Panc1 (cell line): Measurements from ENCODE around the gene SAT1. TPM values are rescaled to one million over a fixed set of nuclear protein-coding genes. Genes with fewer than 3 reads are reported as not detected.
A peak's percentile ranks its signal among the peaks of the same experiment; 100 is the strongest.
"Not testable (repeated sequence)": the region's sequence is repeated elsewhere in the genome, so short reads cannot be mapped to it uniquely, and the experiment has no call there.

Experiments used
- ATAC-seq: fragments of 200-7000 bp; cut with Tn5 transposase; 2 replicates; pipeline ENCODE4 v1.9.1; 2020; ENCODE audit warnings: mild to moderate bottlenecking, moderate library complexity
- BruUV-seq: library from RNA; stranded (reverse); fragments of 400-500 nt; replicated peaks from 2 replicates; lab custom pipeline; 2021; lab: Mats Ljungman, UMichigan
- CTCF ChIA-PET: fragments of 300-600 bp; sonication (Branson Sonifier 250); formaldehyde crosslinking; loops from one replicate; lab custom pipeline; 2022; ENCODE audit warnings: antibody characterized with exemption; lab: Charles Lee
- POLR2A ChIA-PET: fragments of 300-600 bp; sonication (Branson Sonifier 250); formaldehyde crosslinking; loops from one replicate; lab custom pipeline; 2022; ENCODE audit warnings: antibody characterized with exemption; lab: Charles Lee
- DNase-seq: peaks from one replicate; pipeline ENCODE4 v3.0.0-alpha.2; 2010; ENCODE audit warnings: low read depth, low spot score
- H3K27ac ChIP-seq: 2 replicates; pipeline ENCODE4 v1.5.1; 2011; ENCODE audit warnings: mild to moderate bottlenecking, low read length, inconsistent platforms
- H3K27me3 ChIP-seq: fragments of 200-500 bp; sonication (Bioruptor generic); 2 replicates; pipeline ENCODE4 v1.6.0; 2014; ENCODE audit warnings: low read length, inconsistent platforms; ENCODE audit not compliant: control insufficient read depth, insufficient read depth
- H3K36me3 ChIP-seq: fragments of 200-500 bp; sonication (Bioruptor generic); 2 replicates; pipeline ENCODE4 v1.5.1; 2014; ENCODE audit warnings: inconsistent platforms, mild to moderate bottlenecking, low read length, moderate library complexity; ENCODE audit not compliant: control insufficient read depth, insufficient read depth
- H3K4me1 ChIP-seq: 2 replicates; pipeline ENCODE4 v1.5.1; 2011; ENCODE audit warnings: inconsistent platforms, mild to moderate bottlenecking, low read length, moderate library complexity; ENCODE audit not compliant: control insufficient read depth, insufficient read depth
- H3K4me3 ChIP-seq, 2 experiments: 2 replicates each; pipeline ENCODE4 v1.5.1; 2011 to 2012; ENCODE audit warnings: low read depth in 2 of 2, low read length in 2 of 2, mild to moderate bottlenecking in 2 of 2, inconsistent platforms in 1 of 2, moderate library complexity in 1 of 2
- H3K9me3 ChIP-seq: fragments of 200-500 bp; sonication (Bioruptor generic); 2 replicates; pipeline ENCODE4 v1.5.1; 2014; ENCODE audit warnings: low read depth, mild to moderate bottlenecking, inconsistent platforms, low read length, moderate library complexity; ENCODE audit not compliant: control insufficient read depth, insufficient read depth
- POLR2AphosphoS5 ChIP-seq: IDR thresholded peaks from 2 replicates; pipeline ENCODE4 v1.6.1; 2012; ENCODE audit warnings: mild to moderate bottlenecking, low read depth, low read length, moderate library complexity
- SIN3A ChIP-seq: IDR thresholded peaks from 2 replicates; pipeline ENCODE4 v1.6.1; 2012; ENCODE audit warnings: low read depth, mild to moderate bottlenecking, low read length, moderate library complexity, borderline replicate concordance; ENCODE audit not compliant: insufficient read depth
- TCF7L2 ChIP-seq: IDR thresholded peaks from 2 replicates; pipeline ENCODE4 v1.6.1; 2011; ENCODE audit warnings: mild to moderate bottlenecking, low read depth, low read length, inconsistent platforms
- in situ Hi-C: cut with HindIII; loops from 2 replicates; pipeline ENCODE4 v1.10.0; 2016; ENCODE audit warnings: low sequenced_read_pairs, low pct_unique_long_range_greater_than_20kb
- intact Hi-C: fragments of 100-400 bp; cut with micrococcal nuclease; formaldehyde crosslinking; loops from one replicate; pipeline ENCODE4 v1.10.0; 2022; ENCODE audit not compliant: unreplicated experiment
- total RNA-seq: library from RNA; stranded (reverse); gene quantifications from one replicate; pipeline ENCODE4 v1.2.1, GENCODE V29; 2021; ENCODE audit not compliant: unreplicated experiment
- TF ChIP-seq, protein P1 (sequence below), 2 experiments: IDR thresholded peaks; 2 replicates each; pipeline ENCODE4 v1.6.1; 2011 to 2012; ENCODE audit warnings: low read depth in 2 of 2, control low read depth in 1 of 2, low read length in 1 of 2, mild to moderate bottlenecking in 1 of 2, moderate library complexity in 1 of 2; ENCODE audit not compliant: insufficient read depth in 1 of 2

SAT1 gene
- total RNA-seq, 1 experiment from 2014 or later: 173 TPM

DNA sequence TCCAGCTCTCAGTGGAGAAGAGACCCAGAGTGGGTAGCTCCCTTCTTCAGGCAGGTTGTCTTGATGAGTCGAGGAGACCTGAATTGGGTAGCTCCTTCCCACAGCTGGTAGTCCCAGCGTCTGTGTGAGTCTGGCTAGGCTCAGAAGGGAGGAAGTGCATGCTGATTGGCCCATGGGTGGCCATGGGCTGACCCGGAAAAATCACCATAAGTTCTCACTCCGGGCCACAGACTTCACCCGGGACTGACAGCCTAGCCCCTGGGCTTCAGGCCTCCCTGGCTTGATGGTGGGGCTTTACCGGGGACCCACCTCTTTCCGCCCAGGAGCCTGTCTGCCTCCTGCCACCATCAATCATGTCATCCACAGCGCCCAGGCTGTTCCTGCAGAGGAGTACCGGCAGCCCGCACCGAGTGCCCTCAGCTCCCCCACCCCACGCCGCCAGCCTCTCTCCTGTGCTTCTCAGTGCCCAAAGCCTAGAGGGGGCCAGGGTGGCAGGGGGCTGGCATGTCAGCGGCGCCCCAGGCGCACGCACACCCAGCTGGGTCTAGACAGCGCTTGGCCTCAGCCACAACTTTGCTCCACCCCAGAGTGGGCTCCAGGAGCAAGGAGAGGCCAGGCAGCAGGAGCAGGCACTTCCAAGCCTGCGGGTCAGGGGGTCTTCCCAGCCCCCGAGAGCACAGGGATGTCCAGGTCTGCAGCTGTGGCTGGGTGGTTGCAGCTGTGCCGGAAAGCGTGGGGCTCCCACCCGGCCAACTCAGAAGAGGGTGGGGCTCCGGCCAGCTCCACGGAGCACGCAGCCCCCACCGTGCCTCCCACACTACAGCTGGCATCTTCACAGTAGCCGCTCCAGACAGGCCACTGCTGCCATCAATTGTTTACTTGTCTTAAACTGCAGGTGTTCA, 16.1 kb upstream of the SAT1 start:
- Histone ChIP-seq H3K27me3 (no peaks in the 10 kb centered on the region), H3K4me3 (peak overlapping the region; percentile 45 to 70), H3K36me3 (no peaks in the 10 kb centered on the region), H3K9me3 (no peaks in the 10 kb centered on the region), H3K27ac (peak overlapping the region; percentile 81), H3K4me1 (no peaks in the 10 kb centered on the region)
- ATAC-seq (peak; percentile 92), DNase-seq (no peak)
- intact Hi-C loops: no loop called here
- no TSS peak for BruUV-seq
- ChIA-PET CTCF (interaction anchor here (0.5 to 1.1 kb wide), 5 partner anchors 8 to 1264 kb away, joined by 4 to 14 read pairs (median 5); no protein-coding TSS in a partner anchor), POLR2A (interaction anchor here (2.3 kb wide), 1 partner anchor 16 kb away, joined by 6 read pairs; the partner anchor contains the start of gene SAT1)
- TF ChIP-seq, protein P1, sequence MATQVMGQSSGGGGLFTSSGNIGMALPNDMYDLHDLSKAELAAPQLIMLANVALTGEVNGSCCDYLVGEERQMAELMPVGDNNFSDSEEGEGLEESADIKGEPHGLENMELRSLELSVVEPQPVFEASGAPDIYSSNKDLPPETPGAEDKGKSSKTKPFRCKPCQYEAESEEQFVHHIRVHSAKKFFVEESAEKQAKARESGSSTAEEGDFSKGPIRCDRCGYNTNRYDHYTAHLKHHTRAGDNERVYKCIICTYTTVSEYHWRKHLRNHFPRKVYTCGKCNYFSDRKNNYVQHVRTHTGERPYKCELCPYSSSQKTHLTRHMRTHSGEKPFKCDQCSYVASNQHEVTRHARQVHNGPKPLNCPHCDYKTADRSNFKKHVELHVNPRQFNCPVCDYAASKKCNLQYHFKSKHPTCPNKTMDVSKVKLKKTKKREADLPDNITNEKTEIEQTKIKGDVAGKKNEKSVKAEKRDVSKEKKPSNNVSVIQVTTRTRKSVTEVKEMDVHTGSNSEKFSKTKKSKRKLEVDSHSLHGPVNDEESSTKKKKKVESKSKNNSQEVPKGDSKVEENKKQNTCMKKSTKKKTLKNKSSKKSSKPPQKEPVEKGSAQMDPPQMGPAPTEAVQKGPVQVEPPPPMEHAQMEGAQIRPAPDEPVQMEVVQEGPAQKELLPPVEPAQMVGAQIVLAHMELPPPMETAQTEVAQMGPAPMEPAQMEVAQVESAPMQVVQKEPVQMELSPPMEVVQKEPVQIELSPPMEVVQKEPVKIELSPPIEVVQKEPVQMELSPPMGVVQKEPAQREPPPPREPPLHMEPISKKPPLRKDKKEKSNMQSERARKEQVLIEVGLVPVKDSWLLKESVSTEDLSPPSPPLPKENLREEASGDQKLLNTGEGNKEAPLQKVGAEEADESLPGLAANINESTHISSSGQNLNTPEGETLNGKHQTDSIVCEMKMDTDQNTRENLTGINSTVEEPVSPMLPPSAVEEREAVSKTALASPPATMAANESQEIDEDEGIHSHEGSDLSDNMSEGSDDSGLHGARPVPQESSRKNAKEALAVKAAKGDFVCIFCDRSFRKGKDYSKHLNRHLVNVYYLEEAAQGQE (IDR thresholded peaks at IDR 0.05; ENCODE audit: insufficient read depth in 1 of 2, low read depth in 2 of 2, low read length in 1 of 2): no peak
- TF ChIP-seq TCF7L2 (peak; percentile 50; the same call in 1 of the 2 replicates), POLR2AphosphoS5 (peak; percentile 45; the same call in 1 of the 2 replicates), SIN3A (no peak)
- in situ Hi-C loops: no loop called here

DNA sequence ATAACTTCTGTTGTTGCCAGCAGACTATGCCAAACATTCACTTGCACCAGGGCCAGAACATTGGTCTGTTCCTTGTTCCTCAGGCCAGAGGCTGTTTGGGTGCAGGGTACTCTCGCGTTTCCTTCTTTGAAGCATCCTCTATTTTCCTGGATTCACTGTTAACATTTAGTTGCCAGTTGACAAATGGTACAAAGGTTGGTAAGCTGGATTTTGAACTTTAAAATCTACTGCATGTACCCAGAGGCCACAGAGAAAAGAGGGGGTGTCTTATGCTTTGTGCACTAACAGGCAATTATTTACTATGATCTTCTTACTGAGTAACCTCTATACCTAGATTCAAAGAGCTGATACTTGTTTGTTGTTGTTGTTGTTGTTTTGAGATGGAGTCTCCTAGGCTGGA, 12.8 kb upstream of the SAT1 start:
- Histone ChIP-seq H3K27ac (no peak overlapping the region), H3K9me3 (no peaks in the 10 kb centered on the region), H3K4me1 (no peaks in the 10 kb centered on the region; the same call in 1 of the 2 replicates), H3K27me3 (no peaks in the 10 kb centered on the region), H3K4me3 (no peak overlapping the region), H3K36me3 (no peaks in the 10 kb centered on the region)
- no TSS peak for BruUV-seq
- DNase-seq (no peak), ATAC-seq (no peak)
- POLR2A ChIA-PET: no interaction called here
- CTCF ChIA-PET: no interaction called here
- TF ChIP-seq SIN3A (no peak), POLR2AphosphoS5 (no peak), TCF7L2 (no peak)
- intact Hi-C loops (no loop called here), in situ Hi-C loops (no loop called here)

DNA sequence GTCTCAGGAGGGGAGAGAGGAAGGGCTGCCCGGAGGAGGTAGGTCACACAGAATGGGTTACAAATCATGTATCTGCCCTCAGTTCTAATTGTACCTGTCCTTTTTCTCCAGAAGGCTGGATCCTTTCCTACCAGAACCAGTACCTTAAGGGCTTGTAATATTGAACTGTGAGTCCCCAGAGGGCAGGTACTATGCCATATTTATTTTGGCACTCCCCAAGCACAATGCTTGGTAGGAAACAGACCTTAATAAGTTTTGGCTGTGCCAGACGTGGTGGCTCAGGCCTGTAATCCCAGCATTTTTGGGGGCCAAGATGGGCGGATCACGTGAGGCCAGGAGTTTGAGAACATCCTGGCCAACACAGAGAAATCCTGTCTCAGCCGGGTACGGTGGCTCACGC, 11.9 kb upstream of the SAT1 start:
- ATAC-seq, POLR2A ChIA-PET, intact Hi-C loops: not testable (repeated sequence)

More for the DNA sequence above, 11.9 kb upstream of the SAT1 start:
- H3K9me3 ChIP-seq, BruUV-seq, DNase-seq, H3K27me3 ChIP-seq, H3K4me3 ChIP-seq, H3K27ac ChIP-seq, H3K4me1 ChIP-seq, in situ Hi-C loops, H3K36me3 ChIP-seq, CTCF ChIA-PET: not testable (repeated sequence)
